NCI-H524 (cell line): ENCODE measurements around the gene CEACAM19.
A peak's percentile ranks its signal among the peaks of the same experiment; 100 is the strongest.

Experiments used
- DNase-seq, 2 experiments: peaks; one replicate each; lab custom pipeline; 2025; lab: John Stamatoyannopoulos, UW

Gene CEACAM19

DNA sequence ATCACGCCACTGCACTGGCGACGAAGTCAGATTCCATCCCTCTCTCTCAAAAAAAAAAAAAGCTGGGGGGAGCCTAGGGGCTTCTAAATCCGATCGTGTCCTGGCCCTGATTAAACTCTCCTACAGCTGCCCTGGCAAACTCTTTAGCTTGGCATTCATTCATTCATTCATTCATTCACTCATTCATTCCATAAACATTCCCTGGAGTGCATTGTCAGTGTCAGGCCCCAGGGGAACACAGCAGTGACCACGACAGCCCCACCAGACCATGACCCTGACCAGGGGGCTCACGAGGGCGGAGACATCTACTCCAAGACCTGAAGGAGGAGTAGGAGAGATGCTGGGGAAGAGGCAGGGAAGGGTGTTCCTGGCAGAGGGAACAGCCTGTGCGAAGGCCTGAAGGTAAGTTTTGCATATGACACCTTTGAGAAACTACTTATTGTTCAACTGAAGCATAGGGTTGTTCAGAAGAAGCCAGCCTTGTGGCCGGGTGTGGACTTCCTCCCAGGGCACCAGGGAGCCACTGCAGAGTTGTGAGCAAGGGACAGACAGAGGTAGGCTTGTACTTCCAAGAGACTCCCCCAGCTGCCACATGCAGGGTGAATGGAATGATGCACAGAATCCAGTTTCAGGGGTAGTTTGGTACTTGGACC lies 52.1 kb downstream of the CEACAM19 start:
- DNase-seq, result no peak

- DNase-seq, result peak in 1 of 2 experiments; percentile 62
These were observed 52.7 kb downstream of the CEACAM19 start for GRCh38 chr19:44723952-44724319.

GRCh38 chr19:44725251-44725650 lies 54.0 kb downstream of the CEACAM19 start:
- no peak for DNase-seq

DNA sequence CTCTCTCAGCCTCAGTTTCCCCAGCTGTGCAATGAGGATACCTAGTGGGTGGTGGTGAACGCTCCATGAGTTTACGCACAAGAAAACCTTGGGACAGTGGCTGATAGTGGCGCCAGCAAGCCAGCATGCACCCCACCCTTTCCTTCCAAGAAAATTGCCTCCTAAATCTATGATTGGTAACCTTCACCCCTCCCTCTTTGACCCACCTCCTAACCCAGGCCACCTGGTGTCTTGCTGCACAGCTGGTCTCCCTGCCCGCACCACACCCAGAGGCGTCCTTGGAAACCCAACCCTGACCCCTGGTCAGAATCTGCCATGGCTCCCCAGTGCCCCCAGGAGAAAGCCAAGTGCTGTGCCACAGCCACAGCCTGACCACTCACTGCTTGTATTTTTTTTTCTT lies 54.4 kb downstream of the CEACAM19 start:
- no peak for DNase-seq

DNA sequence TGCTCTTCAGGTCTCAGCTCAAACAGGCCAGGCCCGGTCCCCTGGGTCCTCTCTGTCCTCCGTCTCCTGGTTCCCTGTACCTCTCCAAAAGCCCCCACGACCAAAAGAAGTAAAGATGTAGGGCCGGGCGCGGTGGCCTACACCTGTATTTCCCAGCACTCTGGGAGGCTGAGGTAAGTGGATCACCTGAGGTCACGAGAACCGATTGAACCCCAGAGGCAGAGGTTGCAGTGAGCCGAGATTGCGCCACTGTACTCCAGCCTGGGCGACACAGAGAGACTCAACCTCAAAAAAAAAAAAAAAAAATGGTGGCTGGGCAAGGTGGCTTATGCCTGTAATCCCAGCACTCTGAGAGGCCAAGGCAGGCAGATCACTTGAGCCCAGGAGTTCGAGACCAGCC lies 55.2 kb downstream of the CEACAM19 start:
- DNase-seq, result no peak

DNA sequence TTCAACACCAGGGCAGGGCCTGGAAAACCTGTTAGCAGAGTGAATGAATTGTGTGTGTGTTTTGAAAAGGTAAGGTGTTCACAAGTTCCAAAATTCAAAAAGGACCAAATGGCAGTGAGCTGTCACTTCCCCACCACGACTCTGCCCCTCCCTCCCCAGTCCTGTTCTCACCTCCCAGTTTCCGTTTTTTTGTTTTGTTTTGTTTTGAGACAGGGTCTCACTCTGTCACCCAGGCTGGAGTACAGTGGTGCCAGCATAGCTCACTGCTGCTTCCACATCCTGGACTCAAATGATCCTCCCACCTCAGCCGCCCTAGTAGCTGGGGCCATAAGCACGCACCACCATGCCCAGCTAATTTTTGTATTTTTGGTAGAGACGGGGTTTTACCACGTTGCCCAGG lies 56.9 kb downstream of the CEACAM19 start:
- no peak for DNase-seq

- no peak for DNase-seq
These were observed 58.3 kb downstream of the CEACAM19 start for GRCh38 chr19:44729516-44730033.

DNA sequence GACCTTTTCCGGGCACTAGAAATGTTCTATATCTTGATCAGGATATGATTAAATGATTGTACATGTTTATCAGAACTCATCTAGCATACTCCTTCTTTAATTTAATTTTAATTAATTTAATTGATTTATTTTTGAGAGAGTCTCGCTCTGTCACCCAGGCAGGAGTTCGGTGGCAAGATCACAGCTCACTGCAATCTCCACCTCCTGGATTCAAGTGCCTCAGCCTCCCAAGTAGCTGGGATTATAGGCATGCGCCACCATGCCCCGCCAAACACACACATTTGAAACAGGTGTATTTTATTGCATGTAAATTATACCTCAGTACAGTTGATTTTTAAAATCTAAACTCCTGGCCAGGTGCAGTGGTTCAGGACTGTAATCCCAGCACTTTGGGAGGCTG lies 59.8 kb downstream of the CEACAM19 start:
- no peak for DNase-seq

DNA sequence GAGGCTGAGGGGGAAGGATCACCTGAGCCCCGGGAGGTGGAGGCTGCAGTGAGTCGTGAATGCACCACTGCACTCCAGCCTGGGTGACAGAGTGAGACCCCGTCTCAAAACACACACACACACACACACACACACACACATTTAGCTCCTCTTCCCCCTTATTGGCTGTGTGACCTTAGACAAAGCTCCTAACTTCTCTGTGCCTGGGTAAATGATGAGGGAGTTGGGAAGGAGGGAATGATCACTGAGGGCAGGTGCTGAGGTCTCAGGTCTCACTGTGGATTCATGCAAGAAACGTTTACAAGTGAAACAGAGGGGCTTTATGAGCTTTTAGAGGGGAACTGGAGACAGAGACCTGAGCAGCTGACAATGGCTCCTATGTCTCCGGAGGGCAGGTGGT lies 60.3 kb downstream of the CEACAM19 start:
- DNase-seq, result no peak

DNA sequence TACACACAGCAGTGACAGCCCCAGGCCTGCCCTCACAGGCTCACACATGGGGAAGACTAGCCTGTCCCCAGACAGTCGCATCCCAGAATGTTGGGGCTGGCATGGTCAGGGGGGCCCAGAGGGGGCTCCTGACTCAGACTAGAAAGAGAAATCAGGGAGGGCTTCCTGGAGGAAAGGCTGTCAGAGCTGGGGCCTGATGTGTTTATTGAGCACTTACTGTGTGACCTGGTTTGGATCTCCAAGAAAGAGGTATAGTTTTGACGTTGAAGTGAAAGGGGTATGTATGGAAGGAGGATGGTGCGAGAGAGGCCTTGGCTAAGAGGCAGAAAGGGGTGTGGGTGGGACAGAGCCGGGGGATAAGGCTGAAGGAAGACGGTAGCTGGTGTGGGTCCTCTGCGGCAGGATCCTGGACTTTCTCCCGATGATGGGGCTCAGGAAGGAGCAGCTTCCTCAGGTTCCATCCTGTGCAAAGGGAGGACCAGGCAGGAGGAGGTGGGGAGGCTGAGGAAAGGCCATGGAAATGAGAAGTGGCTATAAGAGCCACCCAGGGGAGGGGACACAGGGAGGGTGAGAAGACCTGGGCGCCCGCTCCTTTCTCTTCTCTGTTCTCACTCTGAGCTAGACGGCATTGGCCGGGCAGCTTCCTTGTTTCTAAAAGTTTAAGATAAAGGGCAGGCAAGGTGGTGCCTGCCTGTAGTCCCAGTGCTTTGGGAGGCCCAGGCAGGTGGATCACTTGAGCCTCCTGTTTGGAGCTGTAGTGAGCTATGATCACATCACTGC lies 61.1 kb downstream of the CEACAM19 start:
- DNase-seq, result no peak
